SJSA1 (cell line): ENCODE data around the gene MTA1. TPM values are rescaled to one million over a fixed set of nuclear protein-coding genes. Genes with fewer than 3 reads are reported as not detected.

Experiments
- DNase-seq, 2 experiments: peaks; one replicate each; pipeline ENCODE4 v3.0.0-alpha.2; 2015 to 2020; ENCODE audit warnings: low spot score in 2 of 2, low read depth in 1 of 2
- H3K27ac ChIP-seq: fragments of 250-450 bp; sonication (Bioruptor Pico); 2 replicates; pipeline ENCODE4 v1.5.1; 2020; ENCODE audit warnings: mild to moderate bottlenecking, moderate library complexity
- H3K27me3 ChIP-seq: fragments of 250-450 bp; sonication (Bioruptor Pico); replicated peaks from 2 replicates; pipeline ENCODE4 v1.5.1; 2020; ENCODE audit warnings: mild to moderate bottlenecking, moderate library complexity
- H3K36me3 ChIP-seq: fragments of 250-450 bp; sonication (Bioruptor Pico); 2 replicates; pipeline ENCODE4 v1.5.1; 2020; ENCODE audit warnings: mild to moderate bottlenecking
- H3K4me1 ChIP-seq: fragments of 250-450 bp; sonication (Bioruptor Pico); replicated peaks from 2 replicates; pipeline ENCODE4 v1.6.1; 2021; ENCODE audit warnings: mild to moderate bottlenecking
- H3K4me3 ChIP-seq: fragments of 250-450 bp; sonication (Bioruptor Pico); 2 replicates; pipeline ENCODE4 v1.5.1; 2020; ENCODE audit warnings: mild to moderate bottlenecking
- H3K9me3 ChIP-seq: fragments of 250-450 bp; sonication (Bioruptor Pico); replicated peaks from 2 replicates; pipeline ENCODE4 v1.5.1; 2020; ENCODE audit warnings: mild to moderate bottlenecking
- total RNA-seq: library from RNA; depleted of rRNA; stranded (reverse); fragments of >200 nt; shearing (Covaris generic); gene quantifications from 2 replicates; pipeline ENCODE4 v1.2.3, GENCODE V29; 2014; rRNA removed

Gene MTA1
- total RNA-seq, 1 experiment from 2014 or later, result 29.0 TPM

GRCh38 chr14:105517096-105517495 lies 97.5 kb downstream of the MTA1 start:
- Histone ChIP-seq H3K9me3 (no peaks in the 10 kb centered on the region; the same call in 1 of the 2 replicates), H3K4me1 (no peaks in the 10 kb centered on the region), H3K4me3 (no peak overlapping the region), H3K27me3 (peaks cover 32% of the 10 kb centered on the region), H3K27ac (no peak overlapping the region), H3K36me3 (no peaks in the 10 kb centered on the region)
- DNase-seq, result no peak

- Histone ChIP-seq H3K4me1 (no peaks in the 10 kb centered on the region), H3K9me3 (no peaks in the 10 kb centered on the region; the same call in 1 of the 2 replicates), H3K4me3 (no peak overlapping the region), H3K27me3 (peaks cover 25% of the 10 kb centered on the region; the same call in 1 of the 2 replicates), H3K36me3 (no peaks in the 10 kb centered on the region), H3K27ac (no peak overlapping the region)
- DNase-seq, result no peak
Observed at GRCh38 chr14:105519946-105520698, 100.5 kb downstream of the MTA1 start.

Other genes starting within 250 kb of the MTA1 start
- gene NUDT14, start 238.5 kb upstream of the MTA1 start, total RNA-seq, result 31.8 and 41.3 TPM in 2 replicates
- gene BTBD6, start 171.3 kb upstream of the MTA1 start, total RNA-seq, result 80.3 and 80.5 TPM in 2 replicates
- gene BRF1, start 118.8 kb upstream of the MTA1 start, total RNA-seq, result 29.9 and 35.8 TPM in 2 replicates
- gene PACS2, start 105.1 kb upstream of the MTA1 start, total RNA-seq, result 17.1 and 27.3 TPM in 2 replicates
- gene TEX22, start 21.3 kb upstream of the MTA1 start, total RNA-seq, result 0.11 TPM in 1 of 2 replicates, not detected in the other
- gene CRIP2, start 55.0 kb downstream of the MTA1 start, total RNA-seq, result 1.1 and 3.8 TPM in 2 replicates
- gene CRIP1, start 67.1 kb downstream of the MTA1 start, total RNA-seq, result 0.39 TPM in 1 of 2 replicates, not detected in the other
- gene TEDC1, start 71.4 kb downstream of the MTA1 start, total RNA-seq, result 22.1 and 38.8 TPM in 2 replicates
- gene TMEM121, start 106.8 kb downstream of the MTA1 start, total RNA-seq, result 1.2 and 2.9 TPM in 2 replicates